OCI-LY7 (cell line): ENCODE results near the gene FBLN2. TPM values are rescaled to one million over a fixed set of nuclear protein-coding genes. Genes with fewer than 3 reads are reported as not detected.

ENCODE experiments used
- BruUV-seq: library from RNA; stranded (reverse); fragments of 400-500 nt; replicated peaks from 2 replicates; lab custom pipeline; 2021; lab: Mats Ljungman, UMichigan
- CTCF ChIA-PET: fragments of 300-600 bp; sonication (Branson Sonifier 250); formaldehyde crosslinking; loops from one replicate; lab custom pipeline; 2022; ENCODE audit warnings: antibody characterized with exemption; ENCODE audit not compliant: unreplicated experiment; lab: Charles Lee
- POLR2A ChIA-PET: fragments of 300-600 bp; sonication (Branson Sonifier 250); formaldehyde crosslinking; loops from one replicate; lab custom pipeline; 2022; ENCODE audit warnings: antibody characterized with exemption; lab: Charles Lee
- DNase-seq: peaks from one replicate; pipeline ENCODE4 v3.0.0-alpha.2; 2015; ENCODE audit warnings: low spot score
- H2AFZ ChIP-seq: fragments of 200-600 bp; sonication (generic), shearing (Covaris generic); 2 replicates; pipeline ENCODE4 v1.6.1; 2014; ENCODE audit warnings: mild to moderate bottlenecking, antibody characterized with exemption, low read length, moderate library complexity
- H3K27ac ChIP-seq: fragments of 200-600 bp; sonication (generic); 2 replicates; pipeline ENCODE4 v1.5.1; 2014; ENCODE audit warnings: mixed run types, low read depth, mild to moderate bottlenecking, moderate library complexity, low read length, inconsistent platforms; ENCODE audit not compliant: poor library complexity, severe bottlenecking
- H3K36me3 ChIP-seq: fragments of 200-600 bp; sonication (generic); 2 replicates; pipeline ENCODE4 v1.6.1; 2014; ENCODE audit warnings: mild to moderate bottlenecking, antibody characterized with exemption, low read length, moderate library complexity, mixed read lengths; ENCODE audit not compliant: insufficient read depth
- H3K4me1 ChIP-seq: fragments of 200-600 bp; sonication (generic); 2 replicates; pipeline ENCODE4 v1.5.1; 2014; ENCODE audit warnings: mild to moderate bottlenecking, low read length; ENCODE audit not compliant: insufficient read depth, poor library complexity, severe bottlenecking
- H3K4me2 ChIP-seq: fragments of 200-600 bp; sonication (generic); 2 replicates; pipeline ENCODE4 v1.6.1; 2014; ENCODE audit warnings: mild to moderate bottlenecking, low read length
- H3K4me3 ChIP-seq: fragments of 200-600 bp; sonication (generic); 2 replicates; pipeline ENCODE4 v1.5.1; 2014; ENCODE audit warnings: mild to moderate bottlenecking, low read depth, low read length; ENCODE audit not compliant: poor library complexity, severe bottlenecking
- H3K79me2 ChIP-seq: fragments of 200-600 bp; sonication (generic); 2 replicates; pipeline ENCODE4 v1.6.1; 2016; ENCODE audit warnings: low read depth, mild to moderate bottlenecking, low read length, moderate library complexity, mixed read lengths; ENCODE audit not compliant: insufficient read depth
- H3K9me2 ChIP-seq: fragments of 200-600 bp; sonication (generic); 2 replicates; pipeline ENCODE4 v1.6.1; 2016; ENCODE audit warnings: mild to moderate bottlenecking, low read length, mixed read lengths; ENCODE audit not compliant: insufficient read depth
- H3K9me3 ChIP-seq: fragments of 200-600 bp; sonication (generic); 2 replicates; pipeline ENCODE4 v1.6.1; 2014; ENCODE audit warnings: mild to moderate bottlenecking, mixed run types, low read length, mixed read lengths
- H4K20me1 ChIP-seq: fragments of 200-600 bp; sonication (generic); 2 replicates; pipeline ENCODE4 v1.6.1; 2014; ENCODE audit warnings: mild to moderate bottlenecking, antibody characterized with exemption, low read length, moderate library complexity, mixed read lengths; ENCODE audit not compliant: insufficient read depth
- CTCF ChIP-seq: fragments of 200-600 bp; sonication (generic); conservative IDR thresholded peaks from 2 replicates; pipeline ENCODE4 v1.5.1; 2014; ENCODE audit warnings: mild to moderate bottlenecking, antibody characterized with exemption, low read length, moderate library complexity, mixed read lengths
- EZH2phosphoT487 ChIP-seq: fragments of 200-600 bp; sonication (generic); IDR thresholded peaks from 2 replicates; pipeline ENCODE4 v1.6.1; 2018; ENCODE audit warnings: low read depth, borderline replicate concordance, mild to moderate bottlenecking, mixed run types, antibody characterized with exemption, low read length, moderate library complexity, mixed read lengths
- intact Hi-C: fragments of 100-400 bp; cut with micrococcal nuclease; formaldehyde crosslinking; loops from one replicate; pipeline ENCODE4 v1.10.0; 2022; ENCODE audit not compliant: unreplicated experiment
- total RNA-seq, 2 experiments: library from RNA; depleted of rRNA in 1 of 2; stranded (reverse); fragments of >200 nt in 1 of 2; shearing (Covaris generic) in 1 of 2; gene quantifications; 2 replicates each; pipeline ENCODE4 v1.2.3, GENCODE V29; 2014 to 2022

FBLN2 gene
- total RNA-seq, 2 experiments from 2014 or later = not detected

- intact Hi-C loops = no loop called here
- Histone ChIP-seq H4K20me1 (no peaks in the 10 kb centered on the region), H3K27ac (no peak overlapping the region), H3K9me2 (no peaks in the 10 kb centered on the region), H3K9me3 (no peaks in the 10 kb centered on the region), H2AFZ (no peak overlapping the region), H3K4me1 (no peaks in the 10 kb centered on the region), H3K4me2 (no peak overlapping the region), H3K36me3 (no peaks in the 10 kb centered on the region), H3K4me3 (no peak overlapping the region), H3K79me2 (no peaks in the 10 kb centered on the region)
- CTCF ChIA-PET = no interaction called here
- no peak for DNase-seq
- TF ChIP-seq CTCF (no peak), EZH2phosphoT487 (no peak)
- POLR2A ChIA-PET = no interaction called here
- BruUV-seq = no TSS peak
These were observed 110.5 kb downstream of the FBLN2 start for GRCh38 chr3:13659221-13659969.

GRCh38 chr3:13660042-13660874 is 111.3 kb downstream of the FBLN2 start:
- no peaks in the 10 kb centered on the region for H3K9me3 ChIP-seq
- BruUV-seq = no TSS peak
- POLR2A ChIA-PET = no interaction called here
- no peak overlapping the region for H2AFZ ChIP-seq
- CTCF ChIA-PET = interaction anchor here (0.6 kb wide), 1 partner anchor 9 kb away, joined by 3 read pairs; no protein-coding TSS in a partner anchor
- H3K27ac ChIP-seq = no peak overlapping the region
- no peaks in the 10 kb centered on the region for H3K36me3 ChIP-seq
- intact Hi-C loops = no loop called here
- no peaks in the 10 kb centered on the region for H4K20me1 ChIP-seq
- TF ChIP-seq CTCF (no peak), EZH2phosphoT487 (no peak)
- no peak for DNase-seq
- no peaks in the 10 kb centered on the region for H3K4me1 ChIP-seq
- H3K79me2 ChIP-seq = no peaks in the 10 kb centered on the region
- H3K4me2 ChIP-seq = no peak overlapping the region
- no peaks in the 10 kb centered on the region for H3K9me2 ChIP-seq
- H3K4me3 ChIP-seq = no peak overlapping the region
